ENCODE measurements around the gene PACSIN2. TPM values are rescaled to one million over a fixed set of nuclear protein-coding genes. Genes with fewer than 3 reads are reported as not detected.

PACSIN2 gene
- total and polyA plus RNA-seq, 2 of the 13 experiments (the other 11 are each of a cell fraction or from before 2014, with no cell fraction given), result 54.1 to 68.8 TPM

DNA sequence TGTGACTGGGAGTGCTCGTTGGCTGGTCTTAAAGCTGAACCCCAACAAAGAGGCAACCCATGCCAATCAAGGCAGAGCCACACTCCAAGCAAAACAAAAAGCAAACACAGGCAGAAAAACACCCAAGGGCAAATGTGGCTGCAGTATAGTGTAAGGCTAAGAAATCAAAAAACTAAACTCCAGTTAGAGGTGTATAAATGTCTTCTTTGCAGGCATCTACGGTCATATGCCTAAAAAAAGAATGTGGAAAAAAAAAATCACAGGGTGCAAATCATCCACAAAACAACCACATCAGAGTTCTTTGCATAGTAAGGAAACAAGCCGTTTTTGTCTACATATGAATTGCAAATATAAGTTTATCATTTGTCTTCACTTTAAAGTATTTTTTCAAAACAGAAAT, 185.6 kb downstream of the PACSIN2 start:
- 96% methylated on average over 3 of the region's 3 CpGs for WGBS (ENCODE audit: low lambda C conversion rate)
- no peak for TF ChIP-seq ZNF12 (CRISPR knock-in tag; IDR thresholded peaks at IDR 0.05)
- TF ChIP-seq, protein P1, sequence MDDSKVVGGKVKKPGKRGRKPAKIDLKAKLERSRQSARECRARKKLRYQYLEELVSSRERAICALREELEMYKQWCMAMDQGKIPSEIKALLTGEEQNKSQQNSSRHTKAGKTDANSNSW (CRISPR knock-in tag; IDR thresholded peaks at IDR 0.05; ENCODE audit: borderline replicate concordance), result no peak
- CTCF ChIA-PET (ENCODE audit: low intra/inter-chr PET ratio, low total read pairs), result no interaction called here

DNA sequence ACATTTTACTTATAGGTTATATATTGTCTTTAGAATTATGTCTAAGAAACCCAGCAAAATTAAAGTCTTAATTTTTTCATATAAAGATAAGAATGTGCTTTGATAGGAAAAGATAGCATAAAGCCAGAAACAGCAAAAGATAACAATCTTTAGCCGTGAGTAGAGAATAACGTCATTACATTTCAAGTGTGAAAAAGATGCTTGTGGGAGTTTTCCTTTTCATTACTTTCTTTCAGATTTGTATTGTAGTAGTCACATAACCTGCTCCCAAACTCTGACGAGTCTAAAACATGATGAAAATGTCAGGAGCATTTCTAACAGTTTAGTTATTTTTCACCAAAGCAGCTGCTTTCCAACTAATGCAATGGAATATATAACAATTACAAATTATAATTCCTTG, 189.2 kb downstream of the PACSIN2 start:
- FAIRE-seq, result no peak
- no peak for ATAC-seq
- ChIA-PET POLR2A (no interaction called here), CTCF (ENCODE audit: low intra/inter-chr PET ratio, low total read pairs) (no interaction called here)
- BruUV-seq (replicated peaks), result no TSS peak
- Histone ChIP-seq H3K79me2 (ENCODE audit: insufficient read depth, low read length) (no peaks in the 10 kb centered on the region), H4K20me1 (ENCODE audit: insufficient read depth, low read length) (no peaks in the 10 kb centered on the region), H3K9me3 (ENCODE audit: low read length) (no peaks in the 10 kb centered on the region), H3K27ac (ENCODE audit: extremely low read length, insufficient read depth, low read length) (no peak overlapping the region), H3K36me3 (replicated peaks in 1 of 2; ENCODE audit: control insufficient read depth in 1 of 2, insufficient read depth in 2 of 2, low read length in 2 of 2) (peaks cover 12 to 45% of the 10 kb centered on the region in 2 experiments; a peak in 4 of 5 replicates), H3K4me2 (ENCODE audit: low read depth, low read length) (no peak overlapping the region), H3K27me3 (ENCODE audit: control insufficient read depth in 1 of 2, insufficient read depth in 2 of 2, low read length in 2 of 2) (no peaks in the 10 kb centered on the region), H3K9ac (ENCODE audit: insufficient read depth, low read depth, low read length) (no peak overlapping the region), H3K4me1 (ENCODE audit: insufficient read depth, low read length) (no peaks in the 10 kb centered on the region), H2AFZ (ENCODE audit: low read length) (no peak overlapping the region), H3K4me3 (replicated peaks in 1 of 3; ENCODE audit: insufficient read depth in 1 of 3, low read depth in 2 of 3, low read length in 3 of 3) (no peak overlapping the region)
- intact Hi-C loops (cut with micrococcal nuclease; ENCODE audit: unreplicated experiment) (no loop called here), in situ Hi-C loops (cut with HindIII; ENCODE audit: extremely low pct_ligation_motif_present, low pct_unique_long_range_greater_than_20kb) (no loop called here)
- DNase-seq (ENCODE audit: low spot score), result no peak
- TF ChIP-seq ZBTB20 (CRISPR knock-in tag; IDR thresholded peaks at IDR 0.05; ENCODE audit: borderline replicate concordance, low read depth), result no peak
- no peak for TF ChIP-seq ZNF101 (CRISPR knock-in tag; IDR thresholded peaks at IDR 0.05; ENCODE audit: borderline replicate concordance, low read depth)
- no peak for TF ChIP-seq MIER3 (CRISPR knock-in tag; IDR thresholded peaks at IDR 0.05; ENCODE audit: borderline replicate concordance)
- TF ChIP-seq, protein P2, sequence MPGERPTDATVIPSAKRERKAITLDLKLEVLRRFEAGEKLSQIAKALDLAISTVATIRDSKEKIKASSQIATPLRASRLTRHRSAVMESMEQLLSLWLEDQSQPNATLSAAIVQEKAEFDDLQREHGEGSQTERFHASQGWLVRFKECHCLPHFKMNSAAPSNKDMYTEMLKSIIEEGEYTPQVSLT (CRISPR knock-in tag; IDR thresholded peaks at IDR 0.05; ENCODE audit: borderline replicate concordance, low read depth), result no peak
- no peak for TF ChIP-seq ZNF337 (CRISPR knock-in tag; IDR thresholded peaks at IDR 0.05; ENCODE audit: borderline replicate concordance, low read depth)
- no peak for TF ChIP-seq SMAD1 (CRISPR knock-in tag; IDR thresholded peaks at IDR 0.05; ENCODE audit: borderline replicate concordance, low read depth)
- TF ChIP-seq SIN3A (IDR thresholded peaks at IDR 0.05; ENCODE audit: borderline replicate concordance, low read depth, low read length), result no peak
- TF ChIP-seq FOXK2 (IDR thresholded peaks at IDR 0.05), result no peak
- TF ChIP-seq, protein P3, sequence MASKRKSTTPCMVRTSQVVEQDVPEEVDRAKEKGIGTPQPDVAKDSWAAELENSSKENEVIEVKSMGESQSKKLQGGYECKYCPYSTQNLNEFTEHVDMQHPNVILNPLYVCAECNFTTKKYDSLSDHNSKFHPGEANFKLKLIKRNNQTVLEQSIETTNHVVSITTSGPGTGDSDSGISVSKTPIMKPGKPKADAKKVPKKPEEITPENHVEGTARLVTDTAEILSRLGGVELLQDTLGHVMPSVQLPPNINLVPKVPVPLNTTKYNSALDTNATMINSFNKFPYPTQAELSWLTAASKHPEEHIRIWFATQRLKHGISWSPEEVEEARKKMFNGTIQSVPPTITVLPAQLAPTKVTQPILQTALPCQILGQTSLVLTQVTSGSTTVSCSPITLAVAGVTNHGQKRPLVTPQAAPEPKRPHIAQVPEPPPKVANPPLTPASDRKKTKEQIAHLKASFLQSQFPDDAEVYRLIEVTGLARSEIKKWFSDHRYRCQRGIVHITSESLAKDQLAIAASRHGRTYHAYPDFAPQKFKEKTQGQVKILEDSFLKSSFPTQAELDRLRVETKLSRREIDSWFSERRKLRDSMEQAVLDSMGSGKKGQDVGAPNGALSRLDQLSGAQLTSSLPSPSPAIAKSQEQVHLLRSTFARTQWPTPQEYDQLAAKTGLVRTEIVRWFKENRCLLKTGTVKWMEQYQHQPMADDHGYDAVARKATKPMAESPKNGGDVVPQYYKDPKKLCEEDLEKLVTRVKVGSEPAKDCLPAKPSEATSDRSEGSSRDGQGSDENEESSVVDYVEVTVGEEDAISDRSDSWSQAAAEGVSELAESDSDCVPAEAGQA (IDR thresholded peaks at IDR 0.05; ENCODE audit: low read depth), result no peak
- TF ChIP-seq, protein P3 (CRISPR knock-in tag; IDR thresholded peaks at IDR 0.05; ENCODE audit: borderline replicate concordance), result no peak
- TF ChIP-seq NFATC3 (CRISPR knock-in tag; IDR thresholded peaks at IDR 0.05), result no peak
- 95% methylated on average over 3 of the region's 3 CpGs for WGBS (ENCODE audit: low lambda C conversion rate)

More for the DNA sequence above, 185.6 kb downstream of the PACSIN2 start:
- POLR2A ChIA-PET, result no interaction called here
- H3K9ac ChIP-seq (ENCODE audit: insufficient read depth, low read depth, low read length), result no peak overlapping the region
- no peak overlapping the region for H2AFZ ChIP-seq (ENCODE audit: low read length)
- in situ Hi-C loops (cut with HindIII; ENCODE audit: extremely low pct_ligation_motif_present, low pct_unique_long_range_greater_than_20kb) (no loop called here), intact Hi-C loops (cut with micrococcal nuclease; ENCODE audit: unreplicated experiment) (no loop called here)
- peaks cover 20 to 62% of the 10 kb centered on the region in 2 experiments for H3K36me3 ChIP-seq (replicated peaks in 1 of 2; ENCODE audit: control insufficient read depth in 1 of 2, insufficient read depth in 2 of 2, low read length in 2 of 2)
- H3K4me3 ChIP-seq (replicated peaks in 1 of 3; ENCODE audit: insufficient read depth in 1 of 3, low read depth in 2 of 3, low read length in 3 of 3), result no peak overlapping the region
- no peak overlapping the region for H3K27ac ChIP-seq (ENCODE audit: extremely low read length, insufficient read depth, low read length)
- H4K20me1 ChIP-seq (ENCODE audit: insufficient read depth, low read length), result no peaks in the 10 kb centered on the region
- H3K4me2 ChIP-seq (ENCODE audit: low read depth, low read length), result no peak overlapping the region
- H3K9me3 ChIP-seq (ENCODE audit: low read length), result no peaks in the 10 kb centered on the region
- no peaks in the 10 kb centered on the region for H3K4me1 ChIP-seq (ENCODE audit: insufficient read depth, low read length)
- no peaks in the 10 kb centered on the region for H3K27me3 ChIP-seq (ENCODE audit: control insufficient read depth in 1 of 2, insufficient read depth in 2 of 2, low read length in 2 of 2)
- BruUV-seq (replicated peaks), result no TSS peak
- FAIRE-seq, result no peak
- ATAC-seq, result no peak
- DNase-seq (ENCODE audit: low spot score), result no peak
- H3K79me2 ChIP-seq (ENCODE audit: insufficient read depth, low read length), result no peaks in the 10 kb centered on the region
